ENCODE data around the gene QPCTL. TPM values are rescaled to one million over a fixed set of nuclear protein-coding genes. Genes with fewer than 3 reads are reported as not detected.
"Not testable (repeated sequence)": the region's sequence is repeated elsewhere in the genome, so short reads cannot be mapped to it uniquely, and the experiment has no call there.

QPCTL gene
- polyA plus RNA-seq, 1 experiment, result 16.8 TPM

- Histone ChIP-seq H3K36me3 (ENCODE audit: control insufficient read depth, insufficient read depth, low read length) (no peaks in the 10 kb centered on the region), H3K4me3 (ENCODE audit: low read depth, low read length) (peak overlapping the region; percentile 29), H3K27me3 (ENCODE audit: control insufficient read depth, insufficient read depth, low read length) (no peaks in the 10 kb centered on the region)
- POLR2A ChIA-PET, result no interaction called here
- DNase-seq (ENCODE audit: low read depth), result no peak
- CTCF ChIA-PET, result interaction anchor here (0.9 to 4.5 kb wide), 4 partner anchors 16 to 38 kb away, joined by 3 to 19 read pairs (median 4); partner anchors contain the start of genes EML2 and QPCTL
- TF ChIP-seq, protein P1, sequence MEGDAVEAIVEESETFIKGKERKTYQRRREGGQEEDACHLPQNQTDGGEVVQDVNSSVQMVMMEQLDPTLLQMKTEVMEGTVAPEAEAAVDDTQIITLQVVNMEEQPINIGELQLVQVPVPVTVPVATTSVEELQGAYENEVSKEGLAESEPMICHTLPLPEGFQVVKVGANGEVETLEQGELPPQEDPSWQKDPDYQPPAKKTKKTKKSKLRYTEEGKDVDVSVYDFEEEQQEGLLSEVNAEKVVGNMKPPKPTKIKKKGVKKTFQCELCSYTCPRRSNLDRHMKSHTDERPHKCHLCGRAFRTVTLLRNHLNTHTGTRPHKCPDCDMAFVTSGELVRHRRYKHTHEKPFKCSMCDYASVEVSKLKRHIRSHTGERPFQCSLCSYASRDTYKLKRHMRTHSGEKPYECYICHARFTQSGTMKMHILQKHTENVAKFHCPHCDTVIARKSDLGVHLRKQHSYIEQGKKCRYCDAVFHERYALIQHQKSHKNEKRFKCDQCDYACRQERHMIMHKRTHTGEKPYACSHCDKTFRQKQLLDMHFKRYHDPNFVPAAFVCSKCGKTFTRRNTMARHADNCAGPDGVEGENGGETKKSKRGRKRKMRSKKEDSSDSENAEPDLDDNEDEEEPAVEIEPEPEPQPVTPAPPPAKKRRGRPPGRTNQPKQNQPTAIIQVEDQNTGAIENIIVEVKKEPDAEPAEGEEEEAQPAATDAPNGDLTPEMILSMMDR (IDR thresholded peaks at IDR 0.05; ENCODE audit: insufficient read depth, low read depth, low read length), result no peak
Observed at GRCh38 chr19:45676851-45677263, 15.6 kb upstream of the QPCTL start.

DNA sequence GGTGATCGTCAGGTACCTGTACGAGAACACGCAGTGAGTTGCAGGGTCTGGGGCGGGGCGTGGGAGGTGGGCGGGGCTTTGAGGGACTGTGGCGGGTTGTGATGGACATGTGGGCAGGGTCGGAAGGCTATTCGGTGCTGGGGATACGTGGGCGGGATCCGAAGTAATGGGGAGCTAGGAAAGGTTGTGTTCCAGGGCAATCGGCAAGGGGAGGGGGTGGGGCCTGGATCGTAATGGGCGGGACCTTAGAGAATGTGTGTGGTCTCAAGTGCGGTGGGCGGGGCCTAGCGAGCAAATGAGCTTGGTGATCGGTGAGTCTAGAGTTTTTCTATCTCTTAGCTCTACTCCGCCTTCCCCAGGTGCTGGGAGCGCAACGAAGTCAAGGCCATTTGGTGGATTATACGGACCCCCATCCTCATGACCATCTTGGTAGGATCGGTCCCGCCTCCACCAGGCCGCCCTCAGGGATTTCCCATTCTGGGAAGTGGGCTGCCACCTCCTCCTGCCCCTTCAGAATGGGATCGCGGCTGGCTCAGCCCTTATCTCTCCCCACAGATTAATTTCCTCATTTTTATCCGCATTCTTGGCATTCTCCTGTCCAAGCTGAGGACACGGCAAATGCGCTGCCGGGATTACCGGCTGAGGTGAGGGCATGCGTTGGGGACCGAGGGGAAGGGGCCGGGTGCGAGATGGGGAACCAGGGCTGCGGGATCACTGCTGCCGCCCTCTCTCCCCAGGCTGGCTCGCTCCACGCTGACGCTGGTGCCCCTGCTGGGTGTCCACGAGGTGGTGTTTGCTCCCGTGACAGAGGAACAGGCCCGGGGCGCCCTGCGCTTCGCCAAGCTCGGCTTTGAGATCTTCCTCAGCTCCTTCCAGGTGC is 14.9 kb upstream of the QPCTL start:
- peak overlapping the region; percentile 29 for H3K4me3 ChIP-seq (ENCODE audit: low read depth, low read length)
- TF ChIP-seq, protein P1 (IDR thresholded peaks at IDR 0.05; ENCODE audit: insufficient read depth, low read depth, low read length), result peak; percentile 47

GRCh38 chr19:45681391-45682015 is 11.0 kb upstream of the QPCTL start:
- Histone ChIP-seq H3K36me3 (ENCODE audit: control insufficient read depth, insufficient read depth, low read length) (peaks cover 9% of the 10 kb centered on the region), H3K4me3 (ENCODE audit: low read depth, low read length) (peak overlapping the region; percentile 39), H3K27me3 (ENCODE audit: control insufficient read depth, insufficient read depth, low read length) (no peaks in the 10 kb centered on the region)
- ChIA-PET CTCF (interaction anchor here (0.6 to 7.9 kb wide), 13 partner anchors 8 to 187 kb away, joined by 3 to 52 read pairs (median 3); partner anchors contain the start of genes GIPR, QPCTL and SNRPD2), POLR2A (no interaction called here)
- TF ChIP-seq, protein P1 (IDR thresholded peaks at IDR 0.05; ENCODE audit: insufficient read depth, low read depth, low read length), result peak; percentile 91
- no peak for DNase-seq (ENCODE audit: low read depth)

More for the DNA sequence above, 14.9 kb upstream of the QPCTL start:
- ChIA-PET CTCF (interaction anchor here (0.9 to 7.9 kb wide), 7 partner anchors 15 to 90 kb away, joined by 3 to 52 read pairs (median 5); partner anchors contain the start of genes EML2, QPCTL and SNRPD2), POLR2A (interaction anchor here (0.7 kb wide), 1 partner anchor 8 kb away, joined by 3 read pairs; no protein-coding TSS in a partner anchor)
- H3K36me3 ChIP-seq (ENCODE audit: control insufficient read depth, insufficient read depth, low read length), result no peaks in the 10 kb centered on the region
- no peak for DNase-seq (ENCODE audit: low read depth)
- H3K27me3 ChIP-seq (ENCODE audit: control insufficient read depth, insufficient read depth, low read length), result no peaks in the 10 kb centered on the region

DNA sequence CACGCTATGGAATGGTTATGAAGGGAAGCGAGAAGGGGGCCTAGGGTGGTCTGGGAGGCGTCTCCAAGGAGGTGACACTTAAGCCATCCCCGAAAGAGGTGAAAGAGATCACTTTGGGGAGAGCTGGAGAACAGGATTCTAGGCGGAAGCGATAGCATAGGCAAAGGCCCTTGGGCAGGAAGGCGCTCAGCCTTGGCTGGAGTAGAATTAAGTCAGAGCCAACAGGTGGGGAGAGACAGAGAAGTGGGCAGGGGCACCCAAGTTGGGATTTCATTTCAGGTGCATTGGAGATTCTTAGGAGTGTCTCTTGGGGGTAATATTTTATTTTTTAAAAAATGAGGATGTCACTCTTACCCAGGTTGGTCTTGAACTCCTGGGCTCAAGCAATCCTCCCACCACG is 10.3 kb upstream of the QPCTL start:
- CTCF ChIA-PET, result interaction anchor here (0.6 to 7.9 kb wide), 9 partner anchors 8 to 1503 kb away, joined by 3 to 52 read pairs (median 5); partner anchors contain the start of genes GIPR, QPCTL and SNRPD2
- DNase-seq (ENCODE audit: low read depth), result no peak
- POLR2A ChIA-PET, result no interaction called here
- Histone ChIP-seq H3K27me3 (ENCODE audit: control insufficient read depth, insufficient read depth, low read length) (no peaks in the 10 kb centered on the region), H3K4me3 (ENCODE audit: low read depth, low read length) (no peak overlapping the region), H3K36me3 (ENCODE audit: control insufficient read depth, insufficient read depth, low read length) (peaks cover 10% of the 10 kb centered on the region)
- TF ChIP-seq, protein P1 (IDR thresholded peaks at IDR 0.05; ENCODE audit: insufficient read depth, low read depth, low read length), result no peak

GRCh38 chr19:45682908-45683307 is 9.6 kb upstream of the QPCTL start:
- POLR2A ChIA-PET, result no interaction called here
- H3K27me3 ChIP-seq (ENCODE audit: control insufficient read depth, insufficient read depth, low read length), result no peaks in the 10 kb centered on the region
- TF ChIP-seq, protein P1 (IDR thresholded peaks at IDR 0.05; ENCODE audit: insufficient read depth, low read depth, low read length), result no peak
- peaks cover 17% of the 10 kb centered on the region for H3K36me3 ChIP-seq (ENCODE audit: control insufficient read depth, insufficient read depth, low read length)
- CTCF ChIA-PET, result interaction anchor here (2.1 to 7.9 kb wide), 3 partner anchors 8 to 40 kb away, joined by 7 to 52 read pairs (median 23); partner anchors contain the start of genes QPCTL and SNRPD2
- H3K4me3 ChIP-seq (ENCODE audit: low read depth, low read length), result no peak overlapping the region
- DNase-seq (ENCODE audit: low read depth), result no peak

DNA sequence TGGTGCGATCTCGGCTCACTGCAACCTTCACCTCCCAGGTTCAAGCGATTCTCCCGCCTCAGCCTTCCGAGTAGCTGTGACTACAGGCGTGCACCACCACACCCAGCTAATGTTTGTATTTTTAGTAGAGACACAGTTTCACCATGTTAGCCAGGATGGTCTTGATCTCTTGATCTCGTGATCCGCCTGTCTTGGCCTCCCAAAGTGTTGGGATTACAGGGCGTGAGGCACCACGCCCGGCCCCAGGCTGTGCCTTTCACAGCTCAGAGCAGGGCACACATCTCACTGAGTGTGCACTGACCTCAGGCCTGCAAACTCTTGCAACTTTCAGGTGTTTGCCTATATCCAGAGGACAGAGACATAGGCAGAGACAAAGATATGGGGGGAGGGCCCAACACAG is 7.4 kb upstream of the QPCTL start:
- not testable (repeated sequence) for H3K4me3 ChIP-seq (ENCODE audit: low read depth, low read length); DNase-seq (ENCODE audit: low read depth); H3K27me3 ChIP-seq (ENCODE audit: control insufficient read depth, insufficient read depth, low read length)
- peaks cover 22% of the 10 kb centered on the region for H3K36me3 ChIP-seq (ENCODE audit: control insufficient read depth, insufficient read depth, low read length)
- ChIA-PET CTCF (interaction anchor here (7.9 kb wide), 1 partner anchor 8 kb away, joined by 52 read pairs; the partner anchor contains the start of genes QPCTL and SNRPD2), POLR2A (interaction anchor here (0.7 kb wide), 1 partner anchor 108 kb away, joined by 3 read pairs; no protein-coding TSS in a partner anchor)
